ENCODE data around the gene LRRC10B.

Gene LRRC10B

GRCh38 chr11:61535998-61536675 is 27.6 kb downstream of the LRRC10B start:
- Histone ChIP-seq H3K27me3 (ENCODE audit: insufficient read depth, poor library complexity, severe bottlenecking) (peaks cover 9% of the 10 kb centered on the region), H3K27ac (replicated peaks) (no peak overlapping the region), H3K4me3 (replicated peaks; ENCODE audit: insufficient read depth, low read length) (no peak overlapping the region)
- DNase-seq (ENCODE audit: low read depth in 1 of 2, low spot score in 1 of 2) = no peak
- TF ChIP-seq GABPA (IDR thresholded peaks at IDR 0.05; ENCODE audit: low read depth) = no peak
- TF ChIP-seq SPI1 (IDR thresholded peaks at IDR 0.05; ENCODE audit: borderline replicate concordance, low read depth) = no peak
- TF ChIP-seq POLR2AphosphoS5 (IDR thresholded peaks at IDR 0.05; ENCODE audit: low read depth) = no peak
- no peak for TF ChIP-seq CTCF (IDR thresholded peaks at IDR 0.05; ENCODE audit: insufficient read depth, low read length)
- no peak for TF ChIP-seq REST (IDR thresholded peaks at IDR 0.05; ENCODE audit: insufficient replicate concordance, low read depth)

- TF ChIP-seq REST (IDR thresholded peaks at IDR 0.05; ENCODE audit: insufficient replicate concordance, low read depth) (no peak), CTCF (IDR thresholded peaks at IDR 0.05; ENCODE audit: insufficient read depth, low read length) (no peak), GABPA (IDR thresholded peaks at IDR 0.05; ENCODE audit: low read depth) (no peak), SPI1 (IDR thresholded peaks at IDR 0.05; ENCODE audit: borderline replicate concordance, low read depth) (no peak), POLR2AphosphoS5 (IDR thresholded peaks at IDR 0.05; ENCODE audit: low read depth) (no peak)
- Histone ChIP-seq H3K27ac (replicated peaks) (no peak overlapping the region), H3K4me3 (replicated peaks; ENCODE audit: insufficient read depth, low read length) (no peak overlapping the region), H3K27me3 (ENCODE audit: insufficient read depth, poor library complexity, severe bottlenecking) (peaks cover 9% of the 10 kb centered on the region)
- DNase-seq (ENCODE audit: low read depth in 1 of 2, low spot score in 1 of 2) = no peak
These were observed 28.2 kb downstream of the LRRC10B start for GRCh38 chr11:61536676-61537270.

- DNase-seq (ENCODE audit: low read depth in 1 of 2, low spot score in 1 of 2) = no peak
- Histone ChIP-seq H3K27ac (replicated peaks) (no peak overlapping the region), H3K27me3 (ENCODE audit: insufficient read depth, poor library complexity, severe bottlenecking) (peaks cover 9% of the 10 kb centered on the region), H3K4me3 (replicated peaks; ENCODE audit: insufficient read depth, low read length) (no peak overlapping the region)
- TF ChIP-seq SPI1 (IDR thresholded peaks at IDR 0.05; ENCODE audit: borderline replicate concordance, low read depth) = no peak
- TF ChIP-seq POLR2AphosphoS5 (IDR thresholded peaks at IDR 0.05; ENCODE audit: low read depth) = no peak
- TF ChIP-seq GABPA (IDR thresholded peaks at IDR 0.05; ENCODE audit: low read depth) = no peak
- TF ChIP-seq CTCF (IDR thresholded peaks at IDR 0.05; ENCODE audit: insufficient read depth, low read length) = no peak
- TF ChIP-seq REST (IDR thresholded peaks at IDR 0.05; ENCODE audit: insufficient replicate concordance, low read depth) = no peak
These were observed 28.8 kb downstream of the LRRC10B start for GRCh38 chr11:61537326-61537725.
